GM18861 (cell line): Measurements from ENCODE around the gene MALSU1.
A peak's percentile ranks its signal among the peaks of the same experiment; 100 is the strongest.

ENCODE experiments used
- ATAC-seq: cut with Tn5 transposase; IDR thresholded peaks from one replicate; pipeline ENCODE4 v1.9.1; 2021; ENCODE audit not compliant: unreplicated experiment

The MALSU1 gene

GRCh38 chr7:23335136-23335535, 36.0 kb downstream of the MALSU1 start:
- ATAC-seq = no peak

- ATAC-seq = no peak
Measured at GRCh38 chr7:23335621-23336020, 36.5 kb downstream of the MALSU1 start.

- no peak for ATAC-seq
Measured at GRCh38 chr7:23336086-23336485, 36.9 kb downstream of the MALSU1 start.

- ATAC-seq = no peak
Measured at GRCh38 chr7:23336799-23337283, 37.7 kb downstream of the MALSU1 start.

GRCh38 chr7:23337374-23337773, 38.2 kb downstream of the MALSU1 start:
- no peak for ATAC-seq

- no peak for ATAC-seq
Measured at GRCh38 chr7:23338439-23338838, 39.3 kb downstream of the MALSU1 start.

GRCh38 chr7:23338863-23339262, 39.7 kb downstream of the MALSU1 start:
- ATAC-seq = no peak

- no peak for ATAC-seq
Measured at GRCh38 chr7:23341846-23342598, 42.9 kb downstream of the MALSU1 start.

- no peak for ATAC-seq
Measured at GRCh38 chr7:23343102-23343501, 44.0 kb downstream of the MALSU1 start.

GRCh38 chr7:23343806-23344475, 44.8 kb downstream of the MALSU1 start:
- ATAC-seq = no peak

- ATAC-seq = no peak
Measured at GRCh38 chr7:23345601-23346000, 46.5 kb downstream of the MALSU1 start.

- peak; percentile 43 for ATAC-seq
Measured at GRCh38 chr7:23346316-23346715, 47.2 kb downstream of the MALSU1 start.

- ATAC-seq = no peak
Measured at GRCh38 chr7:23347033-23347681, 48.0 kb downstream of the MALSU1 start.

- ATAC-seq = peak; percentile 44
Measured at GRCh38 chr7:23347682-23348180, 48.6 kb downstream of the MALSU1 start.

GRCh38 chr7:23349484-23350157, 50.5 kb downstream of the MALSU1 start:
- ATAC-seq = no peak

GRCh38 chr7:23350466-23350865, 51.3 kb downstream of the MALSU1 start:
- no peak for ATAC-seq

- ATAC-seq = peak; percentile 53
Measured at GRCh38 chr7:23353172-23353571, 54.0 kb downstream of the MALSU1 start.

GRCh38 chr7:23356168-23356567, 57.0 kb downstream of the MALSU1 start:
- ATAC-seq = no peak

- no peak for ATAC-seq
Measured at GRCh38 chr7:23356726-23357125, 57.6 kb downstream of the MALSU1 start.

- peak; percentile 57 for ATAC-seq
Measured at GRCh38 chr7:23357190-23358093, 58.3 kb downstream of the MALSU1 start.
